Stimulated activated CD4-positive, alpha-beta T cell treated with anti-CD3 and anti-CD28 coated beads, Interleukin-2, amount 100 ng/mL, for 4 hours (primary cell): ENCODE results near the gene IL20RB.
"Not testable (repeated sequence)": the region's sequence is repeated elsewhere in the genome, so short reads cannot be mapped to it uniquely, and the experiment has no call there.

Experiments used
- DNase-seq: peaks from one replicate; pipeline ENCODE4 v3.0.0-alpha.2; 2020; ENCODE audit warnings: low read depth

IL20RB gene

GRCh38 chr3:136946978-136947377 is 10.8 kb upstream of the IL20RB start:
- no peak for DNase-seq

GRCh38 chr3:136947477-136947876 is 10.3 kb upstream of the IL20RB start:
- no peak for DNase-seq

- no peak for DNase-seq
Measured at GRCh38 chr3:136949146-136949545, 8.6 kb upstream of the IL20RB start.

GRCh38 chr3:136949708-136950107 is 8.1 kb upstream of the IL20RB start:
- DNase-seq = no peak

GRCh38 chr3:136950623-136951022 is 7.2 kb upstream of the IL20RB start:
- no peak for DNase-seq

- DNase-seq = no peak
Measured at GRCh38 chr3:136952292-136952691, 5.5 kb upstream of the IL20RB start.

- no peak for DNase-seq
Measured at GRCh38 chr3:136954251-136954650, 3.5 kb upstream of the IL20RB start.

- no peak for DNase-seq
Measured at GRCh38 chr3:136954980-136955780, 2.6 kb upstream of the IL20RB start.

GRCh38 chr3:136955813-136956212 is 2.0 kb upstream of the IL20RB start:
- DNase-seq = no peak

GRCh38 chr3:136956971-136957370 is 812 bp upstream of the IL20RB start:
- DNase-seq = no peak

GRCh38 chr3:136958939-136959338 is 1.2 kb downstream of the IL20RB start:
- no peak for DNase-seq

GRCh38 chr3:136959599-136959998 is 1.8 kb downstream of the IL20RB start:
- DNase-seq = no peak

GRCh38 chr3:136960838-136961836 is 3.4 kb downstream of the IL20RB start:
- DNase-seq = no peak

- no peak for DNase-seq
Measured at GRCh38 chr3:136962927-136963326, 5.1 kb downstream of the IL20RB start.

- DNase-seq = not testable (repeated sequence)
Measured at GRCh38 chr3:136969539-136969938, 11.8 kb downstream of the IL20RB start.

GRCh38 chr3:136973352-136973751 is 15.6 kb downstream of the IL20RB start:
- no peak for DNase-seq

- DNase-seq = no peak
Measured at GRCh38 chr3:136974670-136975069, 16.9 kb downstream of the IL20RB start.

- no peak for DNase-seq
Measured at GRCh38 chr3:136979204-136979603, 21.4 kb downstream of the IL20RB start.

GRCh38 chr3:136979684-136980083 is 21.9 kb downstream of the IL20RB start:
- DNase-seq = no peak

GRCh38 chr3:136982033-136982432 is 24.2 kb downstream of the IL20RB start:
- DNase-seq = no peak

- DNase-seq = no peak
Measured at GRCh38 chr3:136982520-136983138, 24.8 kb downstream of the IL20RB start.

- DNase-seq = no peak
Measured at GRCh38 chr3:136984837-136985236, 27.1 kb downstream of the IL20RB start.
